Kasumi-1 (cell line): ENCODE measurements around the gene NFIX.

Experiments used
- DNase-seq, 2 experiments: peaks; one replicate each; lab custom pipeline; 2025; lab: John Stamatoyannopoulos, UW

Gene NFIX

GRCh38 chr19:13072188-13072908 lies 77.1 kb downstream of the NFIX start:
- no peak for DNase-seq

- no peak for DNase-seq
Observed at GRCh38 chr19:13073263-13073662, 78.0 kb downstream of the NFIX start.

- DNase-seq = no peak
Observed at GRCh38 chr19:13074378-13074777, 79.1 kb downstream of the NFIX start.

GRCh38 chr19:13076320-13076719 lies 81.0 kb downstream of the NFIX start:
- no peak for DNase-seq

GRCh38 chr19:13076787-13077186 lies 81.5 kb downstream of the NFIX start:
- no peak for DNase-seq

GRCh38 chr19:13077240-13077639 lies 82.0 kb downstream of the NFIX start:
- no peak for DNase-seq

- DNase-seq = no peak
Observed at GRCh38 chr19:13078381-13078780, 83.1 kb downstream of the NFIX start.

- peak in 1 of 2 experiments; percentile 22 for DNase-seq
Observed at GRCh38 chr19:13078897-13079541, 83.7 kb downstream of the NFIX start.

GRCh38 chr19:13079542-13079986 lies 84.3 kb downstream of the NFIX start:
- DNase-seq = peak; percentile 24 to 54

GRCh38 chr19:13082192-13083007 lies 87.1 kb downstream of the NFIX start:
- peak; percentile 39 to 40 for DNase-seq

- no peak for DNase-seq
Observed at GRCh38 chr19:13083008-13083404, 87.7 kb downstream of the NFIX start.

- no peak for DNase-seq
Observed at GRCh38 chr19:13083627-13084026, 88.4 kb downstream of the NFIX start.

- no peak for DNase-seq
Observed at GRCh38 chr19:13085666-13086065, 90.4 kb downstream of the NFIX start.

- DNase-seq = no peak
Observed at GRCh38 chr19:13086341-13086740, 91.1 kb downstream of the NFIX start.

- DNase-seq = no peak
Observed at GRCh38 chr19:13087295-13087694, 92.0 kb downstream of the NFIX start.

- DNase-seq = no peak
Observed at GRCh38 chr19:13087795-13088537, 92.7 kb downstream of the NFIX start.

- peak; percentile 32 to 35 for DNase-seq
Observed at GRCh38 chr19:13089139-13089856, 94.0 kb downstream of the NFIX start.

GRCh38 chr19:13089857-13090507 lies 94.7 kb downstream of the NFIX start:
- no peak for DNase-seq

- peak; percentile 80 to 85 for DNase-seq
Observed at GRCh38 chr19:13090511-13091231, 95.4 kb downstream of the NFIX start.
